HL-60/S4 treated with phorbol 12-myristate 13-acetate at 8.2 ng/mL for 4 days and 3 days (cell line): ENCODE measurements around the gene ARHGAP25.

Experiments
- in situ Hi-C: fragments of 300-500 bp; cut with MboI; formaldehyde crosslinking; loops from 2 replicates; pipeline ENCODE4 v1.15.0; 2022; ENCODE audit warnings: low sequenced_read_pairs

Gene ARHGAP25

DNA sequence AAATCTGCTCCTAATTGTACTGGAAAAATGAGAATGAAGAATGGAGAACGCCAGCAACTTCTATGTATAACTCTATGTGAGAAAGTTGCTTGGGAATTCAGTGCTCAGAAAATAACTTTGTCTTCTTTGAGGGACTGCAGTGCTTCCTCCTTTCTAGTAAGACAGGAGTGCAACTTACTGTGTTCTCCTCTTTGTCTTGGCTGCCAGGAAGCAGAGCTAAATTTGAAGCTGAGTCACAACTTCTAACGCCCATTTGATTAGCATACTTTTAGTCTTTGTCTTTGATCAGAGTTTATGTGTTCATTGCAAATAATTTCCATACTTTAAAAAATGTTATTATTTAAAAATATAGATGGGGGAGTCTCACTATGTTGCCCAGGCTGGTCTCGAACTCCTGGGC lies 6.6 kb downstream of the ARHGAP25 start:
- in situ Hi-C loops = loop anchor here (25.0 kb wide), 2 partner anchors 171 to 279 kb away; partner anchors contain the start of genes APLF and FBXO48

DNA sequence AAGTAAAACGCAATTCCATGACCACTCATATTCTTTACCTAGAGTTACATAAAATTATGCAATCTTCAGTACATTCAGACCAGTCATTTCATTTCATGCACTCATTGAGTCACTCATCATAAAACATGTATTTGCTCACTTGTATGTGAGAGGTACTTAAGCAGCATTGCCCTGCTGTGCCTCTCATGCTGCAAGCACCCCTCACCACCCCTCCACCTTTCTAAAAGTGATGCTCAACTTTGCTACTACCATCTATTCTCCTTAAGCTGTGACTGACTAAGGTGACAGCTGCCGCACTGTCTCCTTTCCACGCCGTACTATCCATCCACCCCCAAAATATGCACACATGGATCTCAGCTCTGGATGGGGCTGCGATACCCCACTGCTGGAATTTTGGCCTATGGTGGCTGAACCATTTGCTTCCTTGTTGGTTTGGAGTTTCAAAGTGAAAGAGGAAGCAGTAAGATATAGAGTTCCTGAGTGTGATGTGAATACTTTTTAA lies 7.2 kb downstream of the ARHGAP25 start:
- in situ Hi-C loops = loop anchor here (25.0 kb wide), 2 partner anchors 170 to 280 kb away; partner anchors contain the start of genes APLF and FBXO48

DNA sequence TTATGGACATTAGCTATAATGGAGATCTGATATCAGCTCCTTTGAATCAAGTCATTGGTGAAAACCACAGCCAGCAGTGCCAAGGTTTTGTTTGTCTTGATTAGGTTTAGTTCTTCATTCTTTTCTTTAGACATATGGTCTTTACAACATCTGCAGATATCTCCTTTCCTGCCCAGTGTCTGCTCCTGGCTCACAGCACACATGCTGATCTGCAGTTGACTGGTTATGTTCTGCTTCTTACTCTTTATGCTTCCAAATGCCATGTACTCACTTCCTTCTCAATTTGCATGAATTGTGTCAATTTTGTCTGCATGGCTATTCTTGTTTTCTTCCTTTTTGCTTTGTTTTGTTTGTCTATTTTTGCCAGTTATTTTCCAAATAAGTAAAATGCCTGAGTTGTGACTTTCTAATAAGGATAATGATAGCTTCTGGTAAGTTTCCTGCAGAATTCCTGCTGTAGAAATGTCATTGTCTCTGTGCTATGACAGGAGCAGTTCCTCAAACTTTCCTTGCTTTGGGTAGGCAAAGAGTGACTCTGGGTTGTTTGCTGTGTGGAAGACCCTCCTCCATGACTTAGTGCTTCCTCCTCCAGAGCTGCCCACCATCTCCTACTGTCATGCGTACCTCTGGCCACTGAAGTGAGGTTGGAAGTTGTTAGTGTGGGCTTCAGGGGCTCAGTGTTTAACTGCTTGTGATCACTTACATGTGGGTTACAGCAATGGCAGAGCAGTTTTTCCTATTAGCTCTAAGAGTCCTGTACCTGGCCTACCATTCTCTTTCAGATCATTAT lies 8.2 kb downstream of the ARHGAP25 start:
- in situ Hi-C loops = loop anchor here (25.0 kb wide), 2 partner anchors 169 to 281 kb away; partner anchors contain the start of genes APLF and FBXO48

DNA sequence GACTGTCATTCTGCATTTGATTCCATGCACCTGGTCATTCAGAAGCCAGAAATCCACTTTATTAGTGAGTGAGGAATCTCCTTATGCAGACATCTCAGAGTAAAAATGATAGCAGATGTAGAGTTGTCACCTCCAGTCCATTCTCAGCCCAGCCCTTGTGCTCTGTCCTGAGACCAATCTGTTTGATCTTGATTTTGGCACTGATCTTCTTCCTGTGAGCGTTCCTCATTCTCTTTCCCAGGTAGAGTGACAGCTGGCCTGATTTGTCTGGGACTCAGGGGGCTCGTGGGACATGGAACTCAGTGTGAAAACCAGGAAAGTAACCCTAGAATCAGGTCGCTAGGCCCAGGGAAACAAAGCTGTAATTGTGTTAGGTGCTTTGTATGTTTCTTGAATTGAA lies 8.9 kb downstream of the ARHGAP25 start:
- in situ Hi-C loops = loop anchor here (25.0 kb wide), 2 partner anchors 169 to 281 kb away; partner anchors contain the start of genes APLF and FBXO48

DNA sequence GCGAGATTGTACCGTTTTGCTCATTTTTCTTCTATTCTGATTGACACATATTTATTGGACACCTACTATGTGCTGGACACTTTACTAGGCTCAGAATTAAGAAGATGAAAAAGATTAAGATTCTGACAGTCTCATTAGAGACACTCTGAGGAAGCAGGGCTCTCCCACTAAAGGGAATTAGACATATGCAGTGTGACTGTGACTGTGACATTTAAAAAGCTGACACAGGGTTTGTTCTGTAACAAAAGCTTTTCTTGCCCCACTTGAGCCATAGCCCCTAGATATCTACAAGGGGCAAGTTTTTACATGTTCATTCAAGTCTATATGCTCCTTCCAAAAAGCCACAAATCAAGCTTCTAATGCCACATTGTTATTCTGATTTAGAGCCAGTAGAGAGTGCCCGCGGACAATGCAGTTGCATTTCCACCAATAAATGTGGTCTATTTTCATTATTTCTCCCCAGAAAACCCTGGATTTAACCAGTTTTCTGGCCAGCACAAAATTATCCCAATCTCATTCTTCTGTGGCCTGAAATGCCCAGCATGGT lies 9.8 kb downstream of the ARHGAP25 start:
- in situ Hi-C loops = loop anchor here (25.0 kb wide), 2 partner anchors 168 to 282 kb away; partner anchors contain the start of genes APLF and FBXO48

DNA sequence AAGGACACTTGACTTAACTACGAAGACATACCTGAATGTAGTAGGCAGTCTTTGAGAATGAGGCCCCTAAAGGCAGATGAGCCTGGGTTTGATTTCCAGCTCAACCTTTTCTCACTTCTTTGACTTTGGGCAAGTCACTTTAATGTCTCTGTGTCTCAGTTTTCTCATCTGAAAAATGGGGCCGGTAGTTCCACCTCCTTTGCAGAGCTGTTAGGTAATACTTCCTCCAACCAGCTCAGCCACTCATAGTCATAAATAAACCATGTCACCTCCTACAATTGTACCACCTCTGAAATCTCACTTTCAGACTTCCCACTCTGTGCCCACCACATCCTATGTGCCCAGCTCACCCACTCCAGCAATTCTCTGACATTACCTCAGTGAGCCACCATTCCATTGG lies 10.4 kb downstream of the ARHGAP25 start:
- in situ Hi-C loops = loop anchor here (25.0 kb wide), 2 partner anchors 167 to 283 kb away; partner anchors contain the start of genes APLF and FBXO48

DNA sequence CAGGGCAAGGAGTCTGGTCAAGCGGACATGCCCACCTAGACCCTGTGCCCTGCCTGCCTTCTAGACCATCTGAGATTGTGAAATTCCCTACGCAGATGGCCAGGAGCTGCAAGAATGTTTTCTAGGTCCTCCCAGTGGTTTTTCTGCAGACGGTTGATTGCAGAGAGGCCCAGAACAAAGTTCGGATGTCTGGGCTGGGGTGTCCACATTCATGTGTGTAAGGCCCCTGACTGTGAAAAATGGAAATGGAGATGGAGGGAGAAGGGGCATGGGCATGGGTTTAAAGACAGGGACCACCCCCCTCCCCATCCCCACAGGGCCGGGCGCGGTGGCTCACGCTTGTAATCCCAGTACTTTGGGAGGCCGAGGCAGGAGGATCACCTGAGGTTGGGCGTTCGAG lies 11.8 kb downstream of the ARHGAP25 start:
- in situ Hi-C loops = loop anchor here (25.0 kb wide), 2 partner anchors 166 to 284 kb away; partner anchors contain the start of genes APLF and FBXO48

DNA sequence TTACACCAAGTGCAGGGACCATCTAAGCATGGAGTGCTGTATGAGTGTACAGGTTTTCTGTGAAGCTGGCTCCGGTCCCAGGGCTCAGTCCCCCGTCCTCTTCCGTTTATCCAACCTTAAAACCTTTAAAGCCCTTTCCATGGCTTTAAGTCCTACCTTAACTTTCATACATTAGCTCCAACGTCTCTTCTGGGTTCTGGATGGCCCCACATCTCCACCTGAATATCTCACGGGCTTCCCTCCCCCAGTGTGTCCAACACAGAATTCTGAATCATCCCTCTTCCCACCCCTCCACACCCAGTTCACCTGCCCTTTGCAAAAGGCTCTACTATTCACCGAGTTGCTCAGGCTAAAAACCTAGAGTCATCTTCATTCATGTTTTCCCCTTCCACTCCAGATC lies 12.8 kb downstream of the ARHGAP25 start:
- in situ Hi-C loops = loop anchor here (25.0 kb wide), 2 partner anchors 165 to 285 kb away; partner anchors contain the start of genes APLF and FBXO48

DNA sequence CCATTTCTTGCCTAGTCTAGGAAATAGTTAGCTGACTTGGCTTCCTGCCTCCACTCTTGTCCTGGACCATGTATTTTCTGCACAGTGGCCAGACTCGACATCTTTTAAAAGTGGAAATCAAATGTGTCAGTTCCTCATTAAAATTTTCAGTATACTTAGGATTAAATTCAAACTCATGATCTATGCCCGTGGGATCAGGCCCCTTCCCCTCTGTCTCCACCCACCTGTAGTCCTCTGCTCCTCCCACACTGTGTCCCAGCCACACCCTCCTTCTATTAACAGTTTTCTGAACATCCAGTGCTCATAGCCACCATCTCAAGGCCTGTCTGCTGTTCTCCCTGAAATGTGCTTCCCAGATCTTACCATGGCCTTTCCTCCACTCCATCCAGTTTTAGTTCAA lies 13.3 kb downstream of the ARHGAP25 start:
- in situ Hi-C loops = loop anchor here (25.0 kb wide), 2 partner anchors 164 to 286 kb away; partner anchors contain the start of genes APLF and FBXO48

DNA sequence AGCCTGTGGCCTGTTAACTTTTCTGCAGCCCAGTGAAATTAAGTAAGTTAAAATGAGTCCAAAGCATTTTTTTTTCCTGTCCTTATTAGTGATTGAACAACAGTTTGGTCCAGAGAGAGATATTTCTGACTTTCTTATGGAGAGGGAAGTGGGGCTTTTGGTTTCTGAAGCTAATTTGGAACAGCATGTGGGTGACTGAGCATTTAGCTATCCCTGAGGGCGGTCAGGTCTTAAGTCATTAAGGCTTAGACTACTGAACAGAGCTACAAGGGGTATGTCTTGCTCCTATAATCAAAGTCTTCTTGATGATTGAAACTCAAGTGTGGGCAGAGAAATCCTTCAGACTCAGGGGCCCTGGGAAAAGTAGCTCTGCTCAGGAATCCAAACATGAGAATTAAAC lies 14.0 kb downstream of the ARHGAP25 start:
- in situ Hi-C loops = loop anchor here (25.0 kb wide), 2 partner anchors 164 to 286 kb away; partner anchors contain the start of genes APLF and FBXO48

DNA sequence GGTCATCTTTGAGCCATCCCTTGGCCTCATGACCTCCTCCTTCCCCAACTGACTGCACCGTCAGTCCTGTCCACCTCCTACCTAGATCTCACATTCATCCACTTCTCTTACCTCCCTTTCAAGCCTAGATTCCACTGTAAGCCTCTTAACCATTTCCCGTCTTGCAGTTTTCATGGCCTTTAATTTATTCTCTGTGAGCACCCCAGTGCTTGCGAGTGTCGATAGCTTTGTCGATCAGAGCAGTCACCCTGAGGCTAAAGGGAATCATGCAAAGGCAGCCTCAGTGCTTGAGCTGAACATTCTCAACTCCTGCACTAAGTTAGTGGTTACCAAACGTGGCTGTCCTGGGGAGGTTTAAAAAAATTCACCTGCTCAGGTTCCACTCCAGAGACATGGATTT lies 14.7 kb downstream of the ARHGAP25 start:
- in situ Hi-C loops = loop anchor here (25.0 kb wide), 2 partner anchors 163 to 287 kb away; partner anchors contain the start of genes APLF and FBXO48

DNA sequence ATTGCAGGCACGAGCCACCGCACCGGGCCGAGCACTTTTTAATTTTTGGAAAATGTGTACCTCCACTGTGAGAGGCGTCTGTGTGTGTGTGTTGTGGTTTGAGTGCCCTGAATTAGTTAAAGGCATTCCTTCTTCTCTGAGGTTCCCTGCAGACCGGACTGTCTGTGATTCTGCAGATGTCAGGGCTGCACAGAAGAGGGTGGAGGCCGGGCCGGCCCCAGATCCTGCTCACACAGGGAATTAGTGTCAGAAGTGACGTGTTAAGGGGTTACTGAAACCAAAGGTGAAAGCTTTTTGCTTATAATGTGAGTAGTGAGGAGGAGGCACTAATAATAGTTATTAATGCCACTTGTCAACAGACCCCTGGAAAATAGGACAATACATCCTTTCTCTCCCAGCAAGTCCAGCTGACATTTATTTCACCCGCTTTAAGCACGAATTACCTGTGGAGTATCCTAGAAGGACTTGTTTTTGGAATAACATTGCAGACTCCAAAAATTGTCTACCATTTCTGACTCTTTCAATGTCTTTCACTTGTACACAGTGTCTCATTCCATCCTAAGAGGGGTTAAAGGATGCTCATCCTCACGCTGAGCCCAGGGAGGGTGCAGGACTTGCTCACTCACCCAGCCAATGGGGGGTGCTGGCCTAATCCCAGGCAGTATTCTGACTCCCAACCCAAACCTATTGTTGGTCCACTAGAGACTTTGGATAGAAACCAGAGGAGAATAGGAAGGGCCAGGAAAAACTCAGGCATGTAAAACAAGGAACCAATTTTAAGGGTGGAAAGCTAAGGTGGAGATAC lies 16.2 kb downstream of the ARHGAP25 start:
- in situ Hi-C loops = no loop called here

DNA sequence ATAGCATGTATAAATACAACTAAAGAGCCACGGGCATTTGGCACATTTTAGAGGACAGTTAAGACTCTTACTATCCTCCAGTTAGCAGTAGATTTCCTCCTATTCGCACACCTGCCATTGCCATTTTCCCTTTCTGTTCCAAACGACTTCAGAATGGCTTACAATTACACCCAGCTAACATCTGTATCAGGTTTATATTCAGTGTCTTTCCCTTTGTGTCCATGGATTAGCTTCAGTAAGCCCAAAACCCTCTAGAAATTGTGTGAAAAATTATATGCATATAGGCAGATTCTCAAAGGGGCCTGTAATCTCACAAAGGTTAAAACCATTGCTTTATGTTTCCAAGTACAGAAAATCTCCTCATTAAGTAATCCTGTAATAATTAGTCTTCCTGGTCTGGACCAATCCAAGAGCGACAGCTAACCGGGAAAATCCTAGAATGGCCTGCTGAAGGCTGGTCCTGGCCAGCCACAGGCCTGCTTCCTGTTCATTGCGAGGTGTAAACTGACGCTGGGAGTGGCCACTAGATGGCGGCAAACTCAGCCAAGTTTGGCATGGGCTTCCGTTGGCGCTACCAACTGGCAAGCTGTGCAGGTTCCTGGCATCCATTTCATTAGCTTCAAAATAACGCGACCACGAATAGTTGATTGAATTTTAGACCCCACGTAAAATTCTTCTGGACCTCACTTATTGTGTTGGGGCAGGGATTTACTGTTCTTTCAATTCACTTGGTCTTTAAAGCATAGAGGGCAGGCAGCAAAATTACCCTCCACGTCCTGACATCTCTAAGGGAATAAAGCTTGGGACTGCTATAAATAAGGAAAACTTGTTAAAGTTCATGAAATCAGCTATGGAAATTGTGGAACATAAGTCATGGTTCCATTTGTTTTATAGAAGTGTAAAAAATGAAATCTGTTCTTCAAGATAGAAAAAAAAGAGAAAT lies 17.1 kb downstream of the ARHGAP25 start:
- in situ Hi-C loops = no loop called here

DNA sequence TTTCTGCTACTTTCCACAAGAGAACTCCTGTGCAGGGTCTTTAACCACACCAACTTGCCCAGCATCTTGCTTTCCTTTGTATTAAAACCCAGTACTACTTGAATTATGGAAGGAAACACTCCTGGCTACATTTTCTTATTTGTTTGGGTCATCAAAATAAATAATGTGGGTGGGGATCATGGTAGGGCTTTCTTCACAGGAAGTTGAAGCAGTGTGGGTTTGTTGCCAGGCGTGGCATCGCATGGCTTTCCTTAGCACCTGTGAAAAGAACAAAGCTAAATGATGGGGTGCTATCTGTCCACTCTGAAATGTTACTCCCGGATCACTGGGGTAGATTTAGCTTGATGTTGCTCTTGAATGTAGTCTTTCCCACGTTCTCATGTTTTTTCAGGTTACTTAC lies 18.7 kb downstream of the ARHGAP25 start:
- in situ Hi-C loops = no loop called here

DNA sequence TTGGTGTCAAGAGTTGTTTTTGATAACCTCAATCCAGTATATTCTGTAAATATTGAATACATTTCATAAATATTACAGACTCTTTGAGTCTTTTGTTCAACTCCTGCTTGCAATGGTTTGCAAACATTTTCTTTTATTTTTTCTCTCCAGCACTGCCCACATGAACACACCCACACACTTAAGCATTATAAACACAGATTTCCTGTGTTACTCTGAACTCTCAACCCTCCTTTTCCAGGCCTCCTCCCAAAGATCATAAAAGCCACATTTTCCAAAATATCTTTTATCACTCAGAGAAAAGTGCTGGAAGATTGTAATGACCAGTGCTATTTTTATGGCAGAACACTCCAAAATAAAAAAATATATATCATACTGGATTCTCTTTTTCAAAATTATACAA lies 20.5 kb downstream of the ARHGAP25 start:
- in situ Hi-C loops = no loop called here

DNA sequence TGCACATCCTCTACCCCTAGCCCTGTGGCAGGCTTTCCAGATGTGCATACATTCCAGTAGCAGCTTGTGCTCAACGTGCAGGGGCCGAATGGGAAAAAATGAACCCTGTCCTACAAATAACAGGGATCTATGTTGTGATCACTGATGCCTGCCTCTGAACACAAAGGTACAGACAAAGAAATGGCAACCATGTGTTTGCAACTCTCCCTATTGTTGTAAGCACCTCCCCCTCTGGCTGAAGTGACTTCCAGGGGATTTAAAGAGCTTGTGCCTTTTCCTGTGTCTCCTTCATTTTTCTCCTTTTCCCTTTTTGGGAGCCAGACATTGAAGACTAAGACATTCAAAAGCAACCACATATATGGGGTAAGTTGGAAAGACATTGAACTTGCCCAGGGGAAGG lies 21.6 kb downstream of the ARHGAP25 start:
- in situ Hi-C loops = no loop called here

DNA sequence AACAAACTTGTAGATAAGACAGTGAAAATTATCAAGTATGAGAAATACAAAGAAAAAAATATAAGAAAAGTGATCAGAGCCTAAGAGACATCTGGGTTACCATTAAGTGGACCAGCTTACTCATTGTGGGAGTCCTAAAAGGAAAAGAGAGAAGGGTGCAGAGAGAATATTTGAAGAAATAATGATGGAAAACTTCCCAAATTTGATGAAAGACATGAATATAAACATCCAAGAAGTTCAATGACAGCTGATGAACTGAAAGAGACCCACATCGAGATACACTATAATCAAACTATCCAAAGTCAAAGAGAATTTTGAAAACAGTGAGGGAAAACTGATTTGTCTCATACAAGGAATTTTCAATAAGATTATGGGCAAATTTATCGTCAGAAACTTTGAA lies 22.5 kb downstream of the ARHGAP25 start:
- in situ Hi-C loops = no loop called here

DNA sequence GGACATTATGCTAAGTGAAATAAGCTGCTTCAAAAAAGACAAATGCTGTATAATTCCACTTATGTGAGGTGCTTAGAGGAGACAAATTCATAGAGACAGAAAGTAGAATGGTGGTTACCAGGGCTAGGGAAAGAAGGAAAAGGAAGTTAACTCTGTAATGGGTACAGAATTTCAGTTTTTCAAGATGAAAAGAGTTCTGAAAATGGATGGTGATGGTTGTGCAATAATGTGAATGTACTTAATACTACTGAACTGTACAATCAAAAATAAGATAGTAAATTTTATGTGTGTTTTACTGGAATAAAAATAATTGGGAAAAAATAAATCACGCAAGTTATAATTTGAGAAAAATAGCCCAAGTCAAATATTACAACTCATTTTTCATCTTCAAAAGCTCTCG lies 27.5 kb downstream of the ARHGAP25 start:
- in situ Hi-C loops = no loop called here

DNA sequence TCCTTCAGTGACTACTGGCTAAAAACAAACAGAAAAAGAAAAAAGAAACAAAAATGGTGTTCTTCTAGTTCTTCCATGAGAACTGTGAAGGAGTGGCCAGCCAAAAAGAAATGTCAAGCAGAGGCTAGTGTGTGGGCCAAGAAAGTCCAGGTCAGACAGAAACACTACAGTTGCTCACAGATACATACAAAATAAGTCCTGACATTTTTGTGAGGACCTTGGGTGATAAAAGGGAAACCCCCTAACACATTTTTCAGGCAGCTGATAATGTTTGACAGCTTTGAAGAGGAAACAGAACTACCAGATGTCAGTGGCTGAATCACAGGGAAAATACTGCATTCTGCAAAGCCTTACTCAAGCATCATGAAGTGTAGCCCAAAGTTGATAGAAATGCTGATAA lies 28.1 kb downstream of the ARHGAP25 start:
- in situ Hi-C loops = no loop called here
